ENCODE data around the gene HDAC6.

The HDAC6 gene

GRCh38 chrX:48770296-48770695, 31.6 kb upstream of the HDAC6 start:
- TF ChIP-seq CSRNP3 (CRISPR knock-in tag; IDR thresholded peaks at IDR 0.05) (no peak), OSR1 (CRISPR knock-in tag; IDR thresholded peaks at IDR 0.05) (no peak), CSDC2 (CRISPR knock-in tag; IDR thresholded peaks at IDR 0.05) (no peak), ESRRG (CRISPR knock-in tag; IDR thresholded peaks at IDR 0.05) (no peak), PPARA (CRISPR knock-in tag; IDR thresholded peaks at IDR 0.05; ENCODE audit: borderline replicate concordance) (no peak), CREB5 (CRISPR knock-in tag; IDR thresholded peaks at IDR 0.05; ENCODE audit: low read depth) (no peak), TOX (CRISPR knock-in tag; IDR thresholded peaks at IDR 0.05; ENCODE audit: borderline replicate concordance) (no peak), ISL1 (CRISPR knock-in tag; IDR thresholded peaks at IDR 0.05) (no peak), TCF4 (CRISPR knock-in tag; IDR thresholded peaks at IDR 0.05; ENCODE audit: borderline replicate concordance) (no peak), SNAI2 (CRISPR knock-in tag; IDR thresholded peaks at IDR 0.05) (no peak), ZFP30 (CRISPR knock-in tag; IDR thresholded peaks at IDR 0.05) (no peak), ZC3H10 (CRISPR knock-in tag; IDR thresholded peaks at IDR 0.05) (no peak), ZNF8 (CRISPR knock-in tag; IDR thresholded peaks at IDR 0.05) (no peak), POU6F1 (CRISPR knock-in tag; IDR thresholded peaks at IDR 0.05; ENCODE audit: borderline replicate concordance, low read depth) (no peak), ARNTL (CRISPR knock-in tag; IDR thresholded peaks at IDR 0.05; ENCODE audit: borderline replicate concordance, low read depth) (no peak), TSHZ2 (CRISPR knock-in tag; IDR thresholded peaks at IDR 0.05) (no peak), RARB (CRISPR knock-in tag; IDR thresholded peaks at IDR 0.05) (no peak), BACH2 (CRISPR knock-in tag; IDR thresholded peaks at IDR 0.05; ENCODE audit: borderline replicate concordance) (no peak)
- ATAC-seq, result no peak

GRCh38 chrX:48772602-48773001, 29.3 kb upstream of the HDAC6 start:
- no peak for TF ChIP-seq CREB5 (CRISPR knock-in tag; IDR thresholded peaks at IDR 0.05; ENCODE audit: low read depth)
- no peak for TF ChIP-seq CSDC2 (CRISPR knock-in tag; IDR thresholded peaks at IDR 0.05)
- no peak for TF ChIP-seq TSHZ2 (CRISPR knock-in tag; IDR thresholded peaks at IDR 0.05)
- no peak for TF ChIP-seq GLIS3 (CRISPR knock-in tag; IDR thresholded peaks at IDR 0.05)
- no peak for TF ChIP-seq POU6F1 (CRISPR knock-in tag; IDR thresholded peaks at IDR 0.05; ENCODE audit: borderline replicate concordance, low read depth)
- TF ChIP-seq TOX (CRISPR knock-in tag; IDR thresholded peaks at IDR 0.05; ENCODE audit: borderline replicate concordance), result no peak
- no peak for TF ChIP-seq CSRNP3 (CRISPR knock-in tag; IDR thresholded peaks at IDR 0.05)
- no peak for TF ChIP-seq ZFP30 (CRISPR knock-in tag; IDR thresholded peaks at IDR 0.05)

More at GRCh38 chrX:48772602-48773001, 29.3 kb upstream of the HDAC6 start:
- no peak for ATAC-seq

Data from SK-N-SH treated with all-trans-retinoic acid at 6 μM for 48 hours (cell line).